ENCODE data around the gene CYB5D1. TPM values are rescaled to one million over a fixed set of nuclear protein-coding genes. Genes with fewer than 3 reads are reported as not detected.

CYB5D1 gene
- total and polyA plus RNA-seq, 2 donors from 2014 or later, result 14.3 to 20.4 TPM

DNA sequence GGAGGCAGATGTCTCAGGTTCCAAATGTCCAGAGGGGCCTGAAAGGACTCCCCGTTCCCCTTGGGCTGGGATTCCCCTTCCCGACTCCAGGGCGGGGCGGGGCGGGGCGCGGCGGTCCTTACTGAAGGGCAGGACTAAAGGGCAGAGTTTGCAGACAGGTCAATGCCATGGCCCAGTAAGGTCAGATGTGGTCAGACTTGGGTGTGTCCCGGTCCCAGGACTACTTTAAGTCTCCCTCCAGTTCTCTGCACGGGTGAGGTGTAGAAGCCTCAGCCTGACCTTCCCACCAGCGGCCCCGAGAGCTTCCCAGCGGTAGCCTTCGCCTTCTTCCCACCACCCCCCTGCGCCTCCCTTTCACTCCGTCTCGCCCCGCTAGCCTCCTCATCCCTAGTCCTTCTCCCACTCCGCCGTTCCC, 23.3 kb upstream of the CYB5D1 start:
- H3K9me3 ChIP-seq (ENCODE audit: control insufficient read depth in 2 of 3, insufficient read depth in 1 of 3, low read length in 3 of 3), result no peaks in the 10 kb centered on the region
- H3K27ac ChIP-seq (ENCODE audit: low read depth in 2 of 2, low read length in 2 of 2), result peak overlapping the region; percentile 97 to 99
- no peaks in the 10 kb centered on the region for H3K27me3 ChIP-seq (ENCODE audit: control insufficient read depth, insufficient read depth, low read length)
- no peak for FAIRE-seq
- peak overlapping the region; percentile 66 to 97 (median 80) for H3K9ac ChIP-seq (ENCODE audit: low read length in 3 of 3)
- DNase-seq, result peak in 2 of 5 donors; percentile 50 to 89
- H3K4me3 ChIP-seq (ENCODE audit: low read length in 3 of 3), result peak overlapping the region; percentile 79 to 92 (median 91)
- peaks cover 3 to 26% (median 13%) of the 10 kb centered on the region in 3 donors for H3K4me1 ChIP-seq (ENCODE audit: control insufficient read depth in 2 of 3, insufficient read depth in 2 of 3, low read depth in 1 of 3, low read length in 3 of 3)
- H3K36me3 ChIP-seq (ENCODE audit: control insufficient read depth in 2 of 3, insufficient read depth in 3 of 3, low read length in 3 of 3), result no peaks in the 10 kb centered on the region
- intact Hi-C loops (cut with DNase I), result no loop called here
- TF ChIP-seq CTCF (IDR thresholded peaks at IDR 0.05; ENCODE audit: borderline replicate concordance, extremely low read depth, insufficient read depth), result no peak

DNA sequence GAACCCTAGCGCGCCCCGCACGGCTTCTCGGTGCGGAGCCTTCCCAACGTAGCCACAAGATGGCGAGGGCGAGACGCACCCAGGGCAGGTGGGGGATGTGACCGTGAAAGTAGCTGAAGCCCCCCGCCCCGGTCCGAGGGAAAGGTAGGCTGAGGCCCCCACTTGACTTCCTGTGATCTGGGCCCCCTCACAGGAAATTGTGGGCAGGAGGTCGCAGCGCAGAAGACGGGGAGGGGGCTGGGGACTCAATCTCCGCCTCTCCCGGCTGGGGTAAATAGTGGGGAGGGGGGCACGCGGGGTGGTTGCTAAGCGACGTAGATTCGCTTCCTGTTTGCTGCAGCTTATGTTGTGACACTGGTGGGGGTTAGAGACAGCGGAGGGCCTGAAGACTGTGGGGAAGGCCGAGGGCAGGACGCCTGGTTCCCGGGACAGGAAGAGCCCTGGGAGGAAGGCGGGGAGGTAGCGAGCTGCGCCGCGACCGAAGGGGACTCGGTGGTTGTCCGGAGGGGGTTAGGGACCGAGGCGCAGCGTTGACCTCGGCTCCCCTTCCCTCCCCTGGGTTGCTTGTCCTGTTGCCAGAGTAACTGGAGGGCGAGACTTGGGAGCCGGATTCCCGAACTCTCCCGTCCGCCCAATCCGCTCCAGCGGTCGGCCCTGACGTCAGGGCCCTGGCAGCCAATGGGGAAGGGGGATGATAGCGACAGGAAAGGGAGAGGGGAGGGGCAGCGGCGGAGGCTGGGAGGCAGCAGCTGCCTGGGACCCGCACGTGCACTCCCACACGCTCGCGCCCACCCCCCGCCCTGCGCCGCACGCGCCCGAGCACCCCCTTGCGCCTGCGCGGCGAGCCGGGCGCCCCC, 22.6 kb upstream of the CYB5D1 start:
- peak; percentile 75 for TF ChIP-seq CTCF (IDR thresholded peaks at IDR 0.05; ENCODE audit: borderline replicate concordance, extremely low read depth, insufficient read depth)
- Histone ChIP-seq H3K9ac (ENCODE audit: low read length in 3 of 3) (peak overlapping the region; percentile 66 to 99 (median 80)), H3K27ac (ENCODE audit: low read depth in 2 of 2, low read length in 2 of 2) (peak overlapping the region; percentile 97 to 99), H3K27me3 (ENCODE audit: control insufficient read depth, insufficient read depth, low read length) (no peaks in the 10 kb centered on the region), H3K4me3 (ENCODE audit: low read length in 3 of 3) (peak overlapping the region; percentile 91 to 93 (median 92)), H3K9me3 (ENCODE audit: control insufficient read depth in 2 of 3, insufficient read depth in 1 of 3, low read length in 3 of 3) (no peaks in the 10 kb centered on the region), H3K36me3 (ENCODE audit: control insufficient read depth in 2 of 3, insufficient read depth in 3 of 3, low read length in 3 of 3) (no peaks in the 10 kb centered on the region), H3K4me1 (ENCODE audit: control insufficient read depth in 2 of 3, insufficient read depth in 2 of 3, low read depth in 1 of 3, low read length in 3 of 3) (peaks cover 3 to 29% (median 13%) of the 10 kb centered on the region in 3 donors)
- peak; percentile 62 for FAIRE-seq
- intact Hi-C loops (cut with DNase I), result no loop called here
- peak; percentile 99 to 100 (median 99) for DNase-seq

DNA sequence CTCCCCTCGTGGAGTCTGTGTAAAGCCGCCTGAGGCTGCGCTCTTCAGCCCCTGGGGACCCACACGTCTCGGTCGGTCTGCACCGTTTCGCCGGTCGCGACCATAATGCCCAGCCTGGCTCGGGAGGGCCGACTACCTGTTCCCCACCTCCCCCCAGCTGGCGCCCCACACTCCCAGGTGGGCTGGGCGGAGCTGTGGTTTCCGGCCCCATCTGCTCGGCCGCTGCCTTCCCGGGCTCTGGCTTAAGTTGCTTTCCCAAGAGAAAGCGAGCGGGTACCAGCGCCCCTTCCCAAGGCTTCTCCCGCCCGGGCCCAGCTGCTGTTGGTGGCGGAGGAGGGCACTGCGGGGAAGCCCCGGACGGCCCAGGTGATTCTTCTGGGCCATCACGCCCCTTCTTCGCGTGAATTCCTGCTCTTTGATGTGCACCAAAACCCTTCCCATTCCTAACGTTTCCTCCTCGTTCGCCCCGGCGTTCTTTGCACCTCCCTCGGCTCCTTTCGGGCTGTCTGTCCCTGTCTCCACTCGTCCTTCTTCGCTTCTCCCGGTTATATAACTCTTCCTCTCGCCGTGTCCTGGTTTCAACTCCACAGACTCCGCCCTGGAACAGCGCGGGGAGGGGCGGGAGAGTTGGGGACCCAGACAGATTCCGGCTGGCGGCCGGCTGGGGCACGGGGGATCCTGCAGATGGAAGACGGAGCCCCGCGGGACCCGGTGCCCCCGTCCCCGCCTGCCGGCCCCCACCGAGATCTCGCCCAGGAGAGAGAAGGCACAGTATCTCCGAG, 21.8 kb upstream of the CYB5D1 start:
- intact Hi-C loops (cut with DNase I), result no loop called here
- H3K9me3 ChIP-seq (ENCODE audit: control insufficient read depth in 2 of 3, insufficient read depth in 1 of 3, low read length in 3 of 3), result no peaks in the 10 kb centered on the region
- peaks cover 0 to 5% (median 0%) of the 10 kb centered on the region in 3 donors for H3K36me3 ChIP-seq (ENCODE audit: control insufficient read depth in 2 of 3, insufficient read depth in 3 of 3, low read length in 3 of 3)
- no peak for FAIRE-seq
- peak overlapping the region; percentile 77 to 99 (median 89) for H3K9ac ChIP-seq (ENCODE audit: low read length in 3 of 3)
- peaks cover 6 to 36% (median 13%) of the 10 kb centered on the region in 3 donors for H3K4me1 ChIP-seq (ENCODE audit: control insufficient read depth in 2 of 3, insufficient read depth in 2 of 3, low read depth in 1 of 3, low read length in 3 of 3)
- no peak for TF ChIP-seq CTCF (IDR thresholded peaks at IDR 0.05; ENCODE audit: borderline replicate concordance, extremely low read depth, insufficient read depth)
- H3K27me3 ChIP-seq (ENCODE audit: control insufficient read depth, insufficient read depth, low read length), result no peaks in the 10 kb centered on the region
- H3K4me3 ChIP-seq (ENCODE audit: low read length in 3 of 3), result peak overlapping the region; percentile 88 to 93 (median 92)
- DNase-seq, result peak; percentile 75 to 96 (median 90)
- peak overlapping the region; percentile 97 to 99 for H3K27ac ChIP-seq (ENCODE audit: low read depth in 2 of 2, low read length in 2 of 2)
